ENCODE measurements around the gene DYNC1H1. TPM values are rescaled to one million over a fixed set of nuclear protein-coding genes. Genes with fewer than 3 reads are reported as not detected.

The DYNC1H1 gene
- polyA plus RNA-seq, 1 donor (not counting 4 experiments of a cell fraction or from before 2014, with no cell fraction given), result 166 TPM

DNA sequence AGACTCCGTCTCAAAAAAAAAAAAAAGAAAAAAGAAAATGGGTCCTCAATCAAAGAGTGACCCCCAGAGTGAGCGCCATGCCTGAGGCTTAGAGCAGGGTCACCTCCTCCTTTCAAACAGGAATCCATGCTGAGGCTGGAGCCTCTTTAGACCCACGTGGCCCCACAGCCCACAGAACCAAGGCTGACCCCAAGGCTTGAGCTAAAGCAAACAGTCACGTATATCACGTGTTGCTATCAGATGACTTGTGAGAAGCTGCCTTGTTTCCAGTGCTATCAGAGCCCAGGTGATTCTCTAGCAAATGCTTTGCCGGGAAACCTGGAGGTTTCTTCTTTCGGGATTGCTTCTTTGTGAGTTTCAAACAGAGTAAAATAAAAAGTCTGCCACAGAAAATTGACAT, 31.7 kb upstream of the DYNC1H1 start:
- TF ChIP-seq EZH2 (IDR thresholded peaks at IDR 0.05; ENCODE audit: low read length), result no peak
- H3K4me1 ChIP-seq (ENCODE audit: control insufficient read depth, extremely low read depth, insufficient read depth, low read length), result no peaks in the 10 kb centered on the region
- DNase-seq (ENCODE audit: low read depth, low spot score) (no peak), FAIRE-seq (no peak)
- H3K27me3 ChIP-seq (ENCODE audit: control insufficient read depth, extremely low read depth, insufficient read depth, low read length), result no peaks in the 10 kb centered on the region
- H3K9me3 ChIP-seq (ENCODE audit: control insufficient read depth, low read depth, low read length), result no peaks in the 10 kb centered on the region
- H3K4me3 ChIP-seq (ENCODE audit: control insufficient read depth in 2 of 3, extremely low read depth in 1 of 3, insufficient read depth in 2 of 3, low read depth in 1 of 3, low read length in 3 of 3), result no peak overlapping the region
- dilution Hi-C loops (cut with MboI; ENCODE audit: extremely low pct_ligation_motif_present, low sequenced_read_pairs), result no loop called here
- H3K4me2 ChIP-seq (ENCODE audit: control insufficient read depth, extremely low read depth, insufficient read depth, low read depth, low read length), result no peak overlapping the region
- peaks cover 0 to 7% of the 10 kb centered on the region in 2 experiments for H3K36me3 ChIP-seq (ENCODE audit: control insufficient read depth in 2 of 2, extremely low read depth in 1 of 2, insufficient read depth in 2 of 2, low read length in 2 of 2)
- no peaks in the 10 kb centered on the region for H3K9me1 ChIP-seq (ENCODE audit: control insufficient read depth, extremely low read depth, insufficient read depth, low read length)
- no peak overlapping the region for H3K27ac ChIP-seq (ENCODE audit: control insufficient read depth, insufficient read depth, low read length)
- H2AFZ ChIP-seq (ENCODE audit: control insufficient read depth, low read length), result no peak overlapping the region
- H4K20me1 ChIP-seq (ENCODE audit: control insufficient read depth, extremely low read depth, insufficient read depth, low read length), result no peaks in the 10 kb centered on the region
- no peaks in the 10 kb centered on the region for H3K79me2 ChIP-seq (ENCODE audit: control insufficient read depth, insufficient read depth, low read length)
- H3K9ac ChIP-seq (ENCODE audit: control insufficient read depth, extremely low read depth, insufficient read depth, low read length), result no peak overlapping the region

- H3K79me2 ChIP-seq (ENCODE audit: control insufficient read depth, insufficient read depth, low read length), result no peaks in the 10 kb centered on the region
- H3K27ac ChIP-seq (ENCODE audit: control insufficient read depth, insufficient read depth, low read length), result no peak overlapping the region
- no peak overlapping the region for H3K4me2 ChIP-seq (ENCODE audit: control insufficient read depth, extremely low read depth, insufficient read depth, low read depth, low read length)
- dilution Hi-C loops (cut with MboI; ENCODE audit: extremely low pct_ligation_motif_present, low sequenced_read_pairs), result no loop called here
- no peak overlapping the region for H3K4me3 ChIP-seq (ENCODE audit: control insufficient read depth in 2 of 3, extremely low read depth in 1 of 3, insufficient read depth in 2 of 3, low read depth in 1 of 3, low read length in 3 of 3)
- H3K36me3 ChIP-seq (ENCODE audit: control insufficient read depth in 2 of 2, extremely low read depth in 1 of 2, insufficient read depth in 2 of 2, low read length in 2 of 2), result peaks cover 0 to 6% of the 10 kb centered on the region in 2 experiments
- no peak for FAIRE-seq
- H3K9me1 ChIP-seq (ENCODE audit: control insufficient read depth, extremely low read depth, insufficient read depth, low read length), result no peaks in the 10 kb centered on the region
- H4K20me1 ChIP-seq (ENCODE audit: control insufficient read depth, extremely low read depth, insufficient read depth, low read length), result no peaks in the 10 kb centered on the region
- DNase-seq (ENCODE audit: low read depth, low spot score), result no peak
- TF ChIP-seq CTCF (optimal IDR thresholded peaks at IDR 0.05 in 1 of 3, IDR thresholded peaks at IDR 0.05 in 1 of 3, conservative IDR thresholded peaks at IDR 0.05 in 1 of 3; ENCODE audit: extremely low read depth in 1 of 3, insufficient read depth in 2 of 3, low read length in 3 of 3) (no peak), EZH2 (IDR thresholded peaks at IDR 0.05; ENCODE audit: low read length) (no peak)
- no peak overlapping the region for H3K9ac ChIP-seq (ENCODE audit: control insufficient read depth, extremely low read depth, insufficient read depth, low read length)
- no peaks in the 10 kb centered on the region for H3K27me3 ChIP-seq (ENCODE audit: control insufficient read depth, extremely low read depth, insufficient read depth, low read length)
- no peak overlapping the region for H2AFZ ChIP-seq (ENCODE audit: control insufficient read depth, low read length)
- H3K4me1 ChIP-seq (ENCODE audit: control insufficient read depth, extremely low read depth, insufficient read depth, low read length), result no peaks in the 10 kb centered on the region
- H3K9me3 ChIP-seq (ENCODE audit: control insufficient read depth, low read depth, low read length), result no peaks in the 10 kb centered on the region
Observed at GRCh38 chr14:101933209-101933608, 31.2 kb upstream of the DYNC1H1 start.

GRCh38 chr14:101934601-101935150, 29.7 kb upstream of the DYNC1H1 start:
- H3K4me3 ChIP-seq (ENCODE audit: control insufficient read depth in 2 of 3, extremely low read depth in 1 of 3, insufficient read depth in 2 of 3, low read depth in 1 of 3, low read length in 3 of 3), result no peak overlapping the region
- dilution Hi-C loops (cut with MboI; ENCODE audit: extremely low pct_ligation_motif_present, low sequenced_read_pairs), result no loop called here
- H4K20me1 ChIP-seq (ENCODE audit: control insufficient read depth, extremely low read depth, insufficient read depth, low read length), result no peaks in the 10 kb centered on the region
- no peaks in the 10 kb centered on the region for H3K27me3 ChIP-seq (ENCODE audit: control insufficient read depth, extremely low read depth, insufficient read depth, low read length)
- no peak overlapping the region for H3K9ac ChIP-seq (ENCODE audit: control insufficient read depth, extremely low read depth, insufficient read depth, low read length)
- no peak overlapping the region for H2AFZ ChIP-seq (ENCODE audit: control insufficient read depth, low read length)
- DNase-seq (ENCODE audit: low read depth, low spot score), result no peak
- H3K4me2 ChIP-seq (ENCODE audit: control insufficient read depth, extremely low read depth, insufficient read depth, low read depth, low read length), result no peak overlapping the region
- H3K27ac ChIP-seq (ENCODE audit: control insufficient read depth, insufficient read depth, low read length), result no peak overlapping the region
- no peaks in the 10 kb centered on the region for H3K4me1 ChIP-seq (ENCODE audit: control insufficient read depth, extremely low read depth, insufficient read depth, low read length)
- TF ChIP-seq CTCF (optimal IDR thresholded peaks at IDR 0.05 in 1 of 3, IDR thresholded peaks at IDR 0.05 in 1 of 3, conservative IDR thresholded peaks at IDR 0.05 in 1 of 3; ENCODE audit: extremely low read depth in 1 of 3, insufficient read depth in 2 of 3, low read length in 3 of 3) (no peak), EZH2 (IDR thresholded peaks at IDR 0.05; ENCODE audit: low read length) (no peak)
- no peaks in the 10 kb centered on the region for H3K79me2 ChIP-seq (ENCODE audit: control insufficient read depth, insufficient read depth, low read length)
- H3K9me1 ChIP-seq (ENCODE audit: control insufficient read depth, extremely low read depth, insufficient read depth, low read length), result no peaks in the 10 kb centered on the region
- FAIRE-seq, result no peak
- H3K9me3 ChIP-seq (ENCODE audit: control insufficient read depth, low read depth, low read length), result no peaks in the 10 kb centered on the region
- H3K36me3 ChIP-seq (ENCODE audit: control insufficient read depth in 2 of 2, extremely low read depth in 1 of 2, insufficient read depth in 2 of 2, low read length in 2 of 2), result no peaks in the 10 kb centered on the region
